H1 (cell line): ENCODE measurements around the gene S100P. TPM values are rescaled to one million over a fixed set of nuclear protein-coding genes. Genes with fewer than 3 reads are reported as not detected.

Experiments used
- BCL11A ChIP-seq, 2 experiments: IDR thresholded peaks; one replicate each; pipeline ENCODE4 v1.6.1; 2011; ENCODE audit warnings: low read depth in 2 of 2, low read length in 2 of 2, mild to moderate bottlenecking in 2 of 2
- EGR1 ChIP-seq: IDR thresholded peaks from 2 replicates; pipeline ENCODE4 v1.6.1; 2011; ENCODE audit warnings: low read depth, low read length, borderline replicate concordance
- GTF2F1 ChIP-seq: IDR thresholded peaks from 2 replicates; pipeline ENCODE4 v1.6.1; 2012; ENCODE audit warnings: low read depth, low read length, improper control_type of control experiment, borderline replicate concordance
- HDAC2 ChIP-seq, 2 experiments: fragments of 300-600 bp in 1 of 2; sonication (generic) in 1 of 2; IDR thresholded peaks; 2 replicates each; pipeline ENCODE4 v1.6.1; 2011 to 2012; ENCODE audit warnings: low read depth in 2 of 2, low read length in 2 of 2, mild to moderate bottlenecking in 2 of 2, moderate library complexity in 2 of 2, borderline replicate concordance in 1 of 2, inconsistent platforms in 1 of 2
- NRF1 ChIP-seq: IDR thresholded peaks from 2 replicates; pipeline ENCODE4 v1.6.1; 2011; ENCODE audit warnings: mild to moderate bottlenecking, low read depth, low read length, improper control_type of control experiment
- POLR2AphosphoS5 ChIP-seq: IDR thresholded peaks from 2 replicates; pipeline ENCODE4 v1.6.1; 2011; ENCODE audit warnings: low read depth, low read length
- SRF ChIP-seq: IDR thresholded peaks from 2 replicates; pipeline ENCODE4 v1.6.1; 2011; ENCODE audit warnings: mild to moderate bottlenecking, low read depth, low read length, moderate library complexity
- TAF1 ChIP-seq: IDR thresholded peaks from 2 replicates; pipeline ENCODE4 v1.6.1; 2011; ENCODE audit warnings: mild to moderate bottlenecking, low read depth, low read length
- polyA plus RNA-seq, 7 experiments: library from polyadenylated mRNA; depleted of rRNA in 3 of 7; stranded (reverse) in 5 of 7; unstranded in 2 of 7; fragments of >200 nt in 5 of 7; fragments of 200-250 nt in 2 of 7; gene quantifications; 1 replicate in 5 of 7; 2 replicates in 1 of 7; 4 replicates in 1 of 7; pipeline versions ENCODE4 v1.2.1 to v1.2.3, GENCODE V29; 2011 to 2013; ENCODE audit warnings: missing spikeins in 2 of 7, mixed read lengths in 2 of 7
- total RNA-seq: library from RNA; stranded (reverse); fragmentation: NEBNext Ultra II Directional; extraction: Animal tissue kit (Norgen Biotek cat#: 25700); gene quantifications from 2 replicates; pipeline ENCODE4 v1.2.1, GENCODE V29; 2021

The S100P gene
- total and polyA plus RNA-seq, 2 of the 8 experiments (the other 6 are each of a cell fraction or from before 2014, with no cell fraction given) = not detected

DNA sequence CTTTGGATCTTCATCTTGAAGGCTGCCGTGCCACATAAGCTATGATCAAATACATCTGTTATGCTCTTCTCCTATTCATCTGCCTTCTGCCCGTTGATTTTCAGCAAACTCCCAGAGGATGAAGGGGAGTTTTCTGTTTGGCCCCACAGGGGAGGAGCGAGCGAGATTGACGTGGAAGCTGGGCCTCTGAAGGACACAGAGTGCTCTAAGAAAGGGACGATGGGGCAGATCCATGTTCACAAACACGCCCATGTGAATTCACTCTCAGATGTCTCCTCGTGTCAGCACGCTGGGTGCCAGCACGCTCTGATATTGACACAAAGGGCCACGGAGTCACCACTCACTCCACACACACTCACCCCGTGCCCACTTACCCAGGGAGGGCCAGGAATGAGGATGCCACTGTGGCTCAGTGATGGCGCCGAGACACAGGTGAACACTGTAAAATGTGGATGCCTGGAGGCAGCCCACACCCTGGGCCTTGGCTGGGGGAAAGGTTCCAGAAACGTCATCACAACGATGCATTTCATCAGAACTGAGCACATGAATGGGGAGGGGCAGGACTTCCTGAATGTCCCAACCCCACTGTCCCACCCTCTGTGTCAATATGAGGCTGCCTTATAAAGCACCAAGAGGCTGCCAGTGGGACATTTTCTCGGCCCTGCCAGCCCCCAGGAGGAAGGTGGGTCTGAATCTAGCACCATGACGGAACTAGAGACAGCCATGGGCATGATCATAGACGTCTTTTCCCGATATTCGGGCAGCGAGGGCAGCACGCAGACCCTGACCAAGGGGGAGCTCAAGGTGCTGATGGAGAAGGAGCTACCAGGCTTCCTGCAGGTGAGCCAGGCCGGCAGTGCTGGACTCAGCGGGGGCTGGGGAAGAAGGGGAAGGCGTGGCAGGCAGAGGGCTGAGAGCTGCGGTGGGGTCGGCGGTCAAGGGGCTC lies at the start of gene S100P (continued):
- TF ChIP-seq NRF1 (no peak), TAF1 (no peak), POLR2AphosphoS5 (no peak), GTF2F1 (no peak), BCL11A (IDR thresholded peaks at IDR 0.05; ENCODE audit: low read depth in 2 of 2, low read length in 2 of 2) (no peak), SRF (no peak), EGR1 (no peak), HDAC2 (IDR thresholded peaks at IDR 0.05; ENCODE audit: borderline replicate concordance in 1 of 2, low read depth in 2 of 2, low read length in 2 of 2) (no peak)
